ENCODE data around the gene ANXA1.

DNA sequence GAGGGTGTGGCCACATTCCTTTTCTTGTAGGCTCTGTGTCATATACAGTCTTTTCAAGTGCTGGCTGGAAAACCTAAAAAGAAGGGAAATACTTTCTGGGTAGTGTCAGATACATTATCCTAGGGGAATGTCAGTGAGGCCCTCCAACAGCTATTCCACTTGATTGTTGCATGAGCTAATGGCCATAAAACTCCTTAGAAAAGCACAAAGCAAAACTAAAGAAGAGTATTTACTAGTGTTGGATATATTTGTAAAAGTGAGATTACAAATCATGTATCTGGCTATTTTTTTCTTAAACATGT, 829 bp downstream of the ANXA1 start:
- TF ChIP-seq POLR2A (IDR thresholded peaks at IDR 0.05; ENCODE audit: low read depth, low read length), result no peak
- no peak for TF ChIP-seq POLR2AphosphoS5 (IDR thresholded peaks at IDR 0.05; ENCODE audit: low read depth, low read length)
- no peak for TF ChIP-seq TAF1 (IDR thresholded peaks at IDR 0.05; ENCODE audit: low read depth, low read length)
- TF ChIP-seq POU2F2 (IDR thresholded peaks at IDR 0.05; ENCODE audit: low read depth, low read length), result no peak
- TF ChIP-seq SPI1 (IDR thresholded peaks at IDR 0.05; ENCODE audit: low read depth, low read length), result no peak

All from GM12891 (cell line).